Hematopoietic multipotent progenitor cell (in vitro differentiated cells): Measurements from ENCODE around the gene NDUFS8. TPM values are rescaled to one million over a fixed set of nuclear protein-coding genes. Genes with fewer than 3 reads are reported as not detected.
A peak's percentile ranks its signal among the peaks of the same experiment; 100 is the strongest.

Experiments used
- DNase-seq, 3 donors: peaks; one replicate each; pipeline ENCODE4 v3.0.0-alpha.2; 2011 to 2015; ENCODE audit warnings: low read depth in 2 of 3, low spot score in 2 of 3
- total RNA-seq: library from RNA; depleted of rRNA; stranded (reverse); fragments of >200 nt; gene quantifications from one replicate; pipeline ENCODE4 v1.2.3, GENCODE V29; 2012

The NDUFS8 gene
- total RNA-seq, 1 donor: 109 TPM

DNA sequence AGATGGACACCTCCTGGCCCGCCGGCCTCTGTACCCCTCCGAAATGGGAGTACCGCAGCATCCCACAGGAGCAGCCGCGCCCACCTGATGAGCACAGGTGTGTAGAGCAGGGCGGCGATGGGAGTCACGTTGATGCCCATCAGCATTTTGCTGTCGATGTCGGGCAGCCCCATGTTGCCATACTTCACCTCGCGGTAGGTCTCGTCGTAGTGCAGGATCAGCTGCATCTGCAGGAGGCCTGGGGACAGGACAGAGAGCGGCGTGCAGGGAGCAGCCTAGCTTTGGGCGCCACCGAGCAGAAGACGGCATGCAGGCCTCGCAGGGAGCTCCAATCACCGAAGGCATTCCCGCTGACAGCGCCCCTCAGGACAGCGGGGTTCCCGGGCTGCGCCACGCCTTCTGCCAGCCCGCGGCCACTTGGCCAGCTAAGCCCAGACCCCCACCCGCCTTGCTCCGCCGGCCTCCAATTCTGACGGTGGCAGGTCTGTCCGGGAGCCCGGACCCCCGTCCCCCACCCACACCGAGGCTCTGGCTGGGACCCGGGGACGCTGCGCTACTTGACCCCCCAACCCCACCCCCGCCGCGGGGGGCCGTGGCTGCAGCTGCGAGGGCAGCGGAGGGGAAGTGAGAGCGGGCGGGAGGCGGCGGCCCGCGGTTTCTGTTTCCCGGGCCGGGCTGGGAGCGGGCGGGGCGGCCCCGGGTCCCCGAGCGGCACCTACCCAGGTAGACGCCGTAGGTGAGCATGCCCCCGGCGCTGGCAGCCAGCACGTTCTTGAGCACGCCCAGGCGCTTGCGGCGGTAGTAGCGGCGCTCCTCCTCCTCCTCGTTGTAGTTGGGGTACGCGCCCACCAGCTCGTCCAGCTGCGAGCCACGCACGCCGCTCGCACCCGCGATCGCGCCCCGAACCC is 27.3 kb upstream of the NDUFS8 start:
- peak in 1 of 3 donors; percentile 33 for DNase-seq

DNA sequence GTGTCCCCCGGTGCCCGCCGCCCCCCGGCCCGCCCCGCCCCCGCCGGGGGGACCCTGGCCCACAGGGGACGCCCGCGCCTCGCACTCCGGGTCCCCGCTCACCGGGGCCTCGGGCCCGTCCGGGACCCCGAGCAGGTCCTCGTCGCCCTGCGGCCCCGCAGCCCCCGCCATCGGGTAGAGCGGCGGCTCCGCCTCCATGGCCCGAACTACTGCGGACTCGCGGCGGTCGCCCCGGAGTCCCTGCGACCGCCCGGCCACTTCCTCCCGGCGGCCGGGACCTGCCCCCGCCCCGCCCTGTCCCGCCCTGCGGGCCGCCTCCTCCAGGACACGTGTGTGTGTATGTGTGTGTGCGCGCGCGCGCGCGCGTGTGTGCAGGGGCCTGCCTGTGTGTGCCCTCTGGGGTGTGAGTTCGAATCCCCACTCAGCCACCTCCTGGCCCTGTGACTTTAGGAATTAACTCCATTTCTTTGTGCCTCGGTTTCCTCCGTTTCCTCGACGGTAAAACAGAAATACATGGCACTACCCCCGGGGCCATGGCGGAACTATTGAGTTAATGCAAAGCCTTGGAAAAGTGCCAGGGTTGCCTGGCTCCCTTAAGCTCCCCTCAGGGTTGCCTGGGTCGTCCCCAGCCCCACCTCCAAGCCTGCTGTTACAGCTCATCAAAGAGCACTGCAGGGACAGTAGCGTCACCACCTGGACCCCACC is 26.5 kb upstream of the NDUFS8 start, which contains the start of gene UNC93B1:
Gene UNC93B1 (minus strand): TSS at position 252 of the 705 bp plus-strand sequence. CDS start 54 bp downstream, at position 198.
- DNase-seq: peak in 2 of 3 donors; percentile 69 to 73

DNA sequence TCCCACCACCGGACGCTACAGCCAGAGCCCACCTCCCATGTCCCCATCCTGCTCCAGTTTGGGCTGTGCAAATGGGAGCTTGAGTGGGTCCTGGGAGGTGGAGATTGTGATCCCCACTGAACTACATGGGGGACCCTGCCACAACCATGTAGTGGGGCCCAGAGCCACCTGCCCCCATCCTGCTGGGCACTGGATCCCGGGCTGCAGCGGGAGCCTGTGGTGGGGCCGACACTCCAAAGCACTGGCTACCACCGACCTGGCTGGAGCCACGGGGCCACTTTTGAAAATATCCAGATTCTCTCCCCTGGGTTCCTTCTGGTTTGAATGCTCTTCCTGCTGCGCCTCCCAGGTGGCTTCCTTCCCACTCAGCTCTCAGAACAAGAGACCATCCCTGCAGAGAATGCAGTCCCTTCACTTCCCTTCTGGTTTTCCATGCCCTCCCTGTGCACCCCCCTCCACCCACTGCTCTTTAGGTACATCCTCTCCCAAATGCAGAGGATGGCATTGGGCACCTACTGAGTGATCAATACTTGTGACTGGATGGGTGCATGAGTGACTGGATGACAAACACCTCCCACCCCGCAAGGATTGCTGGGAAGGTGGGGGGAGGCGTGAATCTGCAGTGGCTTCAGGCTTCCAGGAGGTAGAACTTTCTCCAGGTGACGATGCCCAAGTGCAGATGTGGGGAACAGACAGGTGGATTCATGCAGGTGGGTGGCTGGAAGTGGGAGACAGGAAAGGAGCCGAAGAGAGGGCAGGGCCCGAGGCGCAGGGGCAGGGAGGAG is 25.7 kb upstream of the NDUFS8 start:
- DNase-seq: no peak

DNA sequence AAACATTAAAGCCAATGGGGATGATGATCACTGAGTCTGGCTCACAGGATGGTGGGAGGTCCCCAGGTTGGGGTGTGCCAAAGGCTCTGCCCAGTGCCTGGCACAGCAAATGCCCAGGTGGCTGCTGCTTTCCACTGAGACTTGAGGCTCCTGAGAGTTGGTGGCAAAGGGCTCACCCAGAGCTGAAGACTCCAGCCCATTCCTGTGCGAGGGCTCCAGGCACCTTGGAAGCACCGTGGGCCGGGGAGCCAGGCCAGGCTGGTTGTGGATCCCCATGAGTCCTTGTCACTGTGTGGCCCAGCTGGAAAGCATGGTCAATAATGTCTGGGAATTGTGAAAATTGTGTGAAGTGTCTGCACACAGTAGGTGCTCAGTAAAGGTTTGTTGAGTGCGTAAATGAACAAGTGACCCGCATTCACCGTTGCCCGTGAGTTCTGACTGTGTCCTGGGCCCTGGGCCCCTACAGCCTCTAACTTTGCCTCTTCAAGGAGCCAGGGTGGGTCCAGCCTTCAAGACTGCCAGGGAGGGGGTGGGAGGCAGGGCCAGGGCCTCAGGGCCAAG is 23.8 kb upstream of the NDUFS8 start:
- DNase-seq: no peak

DNA sequence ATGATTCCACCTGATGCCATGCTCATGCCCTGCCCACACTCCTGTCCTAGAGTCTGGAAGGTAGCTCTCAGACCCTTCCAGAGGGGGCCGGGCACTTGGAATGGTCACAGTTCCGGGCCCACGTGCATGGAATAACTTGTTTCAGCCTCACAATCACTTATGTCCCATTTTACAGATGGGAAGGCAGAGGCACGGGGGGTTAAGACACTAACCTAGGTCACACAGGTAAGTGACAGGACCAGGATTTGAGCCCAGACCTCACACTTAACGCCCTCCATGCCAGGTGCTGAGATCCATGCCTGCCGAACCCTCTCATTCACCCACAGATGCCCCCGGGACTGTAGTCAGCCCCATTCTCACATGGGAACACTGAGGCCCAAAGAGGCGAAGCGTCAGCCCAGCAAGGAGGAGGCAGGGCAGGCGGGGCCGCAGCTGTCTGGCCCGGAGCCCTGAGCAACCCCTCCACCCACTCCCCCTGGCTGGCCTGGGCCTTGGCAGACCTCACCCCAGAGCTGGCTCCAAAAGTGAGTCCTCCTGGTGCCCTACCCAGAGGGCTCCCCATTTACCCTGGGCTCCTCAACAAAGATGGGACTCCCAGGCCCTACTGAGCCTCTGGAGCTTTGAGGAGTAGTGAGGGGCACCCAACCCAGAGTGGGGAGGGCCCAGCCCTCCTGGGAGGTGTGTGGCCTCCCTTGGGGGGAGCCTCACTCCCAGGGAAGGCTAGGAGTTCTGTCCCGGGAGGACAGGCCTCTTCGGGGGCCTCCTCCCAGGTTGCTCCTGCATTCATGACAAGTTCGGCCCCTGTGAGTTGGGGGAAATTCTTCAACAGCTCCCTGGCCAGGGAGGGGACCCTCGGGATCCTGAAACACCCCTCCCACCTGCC is 22.7 kb upstream of the NDUFS8 start:
- DNase-seq: no peak

DNA sequence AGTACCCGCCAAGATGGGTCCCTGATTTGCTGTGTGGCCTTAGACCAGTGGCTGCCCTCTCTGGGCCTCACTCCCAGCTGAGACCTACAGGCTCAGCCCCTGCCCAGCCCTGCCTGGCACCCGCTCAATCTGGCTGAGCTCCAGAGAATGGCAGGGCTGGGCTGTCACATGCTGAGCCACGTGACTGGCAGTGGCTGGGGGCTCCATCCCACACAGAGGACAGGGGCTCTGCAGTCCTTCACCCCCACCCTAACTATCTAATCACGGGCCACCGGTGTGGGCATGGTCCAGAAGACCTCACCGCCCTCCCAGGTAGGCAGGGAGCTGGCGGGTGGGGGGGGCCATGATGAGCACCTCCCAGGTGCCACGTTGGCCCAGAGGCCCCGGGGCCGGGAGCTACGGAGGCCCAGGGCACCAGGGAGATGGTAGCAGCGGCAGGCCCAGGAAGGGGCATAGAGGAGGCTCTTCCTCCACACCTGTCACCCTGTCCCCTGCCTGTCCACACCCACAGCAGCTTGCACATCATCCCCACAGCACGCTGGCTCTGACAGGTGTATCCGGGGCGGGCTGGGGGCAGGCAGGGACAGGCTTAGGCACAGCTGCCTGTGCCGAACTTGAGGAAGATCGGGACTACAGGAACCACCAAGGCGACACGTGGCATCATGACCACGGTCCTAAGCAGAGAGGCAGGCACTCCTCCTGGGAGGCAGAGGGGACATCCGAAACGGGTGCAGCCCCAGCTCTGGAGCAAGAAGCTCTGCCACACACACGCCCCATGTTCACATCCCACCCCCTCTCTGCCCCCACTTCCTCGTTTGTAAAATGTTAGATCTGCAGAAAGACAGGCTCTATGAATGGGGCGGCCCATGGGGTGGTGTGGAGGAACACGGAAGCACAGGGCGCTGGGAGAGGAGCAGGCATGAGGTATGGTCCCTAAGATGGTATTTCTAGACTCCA is 21.8 kb upstream of the NDUFS8 start:
- peak in 1 of 3 donors; percentile 64 for DNase-seq

DNA sequence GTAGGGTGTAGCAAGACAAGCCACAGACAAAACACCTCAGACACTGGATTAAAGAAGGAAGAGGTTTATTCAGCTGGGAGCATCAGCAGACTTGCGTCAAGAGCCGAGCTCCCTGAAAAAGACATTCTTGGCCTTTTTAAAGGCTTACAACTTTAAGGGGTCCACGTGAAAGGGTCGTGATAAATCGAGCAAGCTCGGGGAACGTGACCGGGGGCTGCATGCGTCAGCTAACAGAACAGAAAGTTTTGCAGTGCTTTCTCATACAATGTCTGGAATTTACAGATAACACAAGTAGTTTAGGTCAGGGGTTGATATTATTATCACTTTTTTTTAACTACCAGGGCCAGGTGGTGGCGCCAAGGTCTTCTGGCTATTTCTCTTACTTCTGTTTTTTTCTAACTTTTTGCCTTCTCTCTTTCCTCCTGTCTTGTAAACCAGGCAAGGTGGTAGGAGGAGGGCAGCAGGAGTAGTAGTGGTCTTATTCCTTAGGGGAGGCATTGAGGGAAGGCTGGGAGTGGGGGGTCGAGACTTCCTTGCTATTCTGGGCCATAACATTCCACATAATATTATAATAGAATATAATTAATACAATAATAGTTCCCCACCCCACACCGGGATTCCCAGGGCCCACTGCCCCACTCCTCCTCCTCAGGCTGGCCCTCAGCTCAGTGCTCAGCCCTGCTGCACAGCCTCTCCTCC is 20.9 kb upstream of the NDUFS8 start:
- peak in 2 of 3 donors; percentile 79 to 86 for DNase-seq

DNA sequence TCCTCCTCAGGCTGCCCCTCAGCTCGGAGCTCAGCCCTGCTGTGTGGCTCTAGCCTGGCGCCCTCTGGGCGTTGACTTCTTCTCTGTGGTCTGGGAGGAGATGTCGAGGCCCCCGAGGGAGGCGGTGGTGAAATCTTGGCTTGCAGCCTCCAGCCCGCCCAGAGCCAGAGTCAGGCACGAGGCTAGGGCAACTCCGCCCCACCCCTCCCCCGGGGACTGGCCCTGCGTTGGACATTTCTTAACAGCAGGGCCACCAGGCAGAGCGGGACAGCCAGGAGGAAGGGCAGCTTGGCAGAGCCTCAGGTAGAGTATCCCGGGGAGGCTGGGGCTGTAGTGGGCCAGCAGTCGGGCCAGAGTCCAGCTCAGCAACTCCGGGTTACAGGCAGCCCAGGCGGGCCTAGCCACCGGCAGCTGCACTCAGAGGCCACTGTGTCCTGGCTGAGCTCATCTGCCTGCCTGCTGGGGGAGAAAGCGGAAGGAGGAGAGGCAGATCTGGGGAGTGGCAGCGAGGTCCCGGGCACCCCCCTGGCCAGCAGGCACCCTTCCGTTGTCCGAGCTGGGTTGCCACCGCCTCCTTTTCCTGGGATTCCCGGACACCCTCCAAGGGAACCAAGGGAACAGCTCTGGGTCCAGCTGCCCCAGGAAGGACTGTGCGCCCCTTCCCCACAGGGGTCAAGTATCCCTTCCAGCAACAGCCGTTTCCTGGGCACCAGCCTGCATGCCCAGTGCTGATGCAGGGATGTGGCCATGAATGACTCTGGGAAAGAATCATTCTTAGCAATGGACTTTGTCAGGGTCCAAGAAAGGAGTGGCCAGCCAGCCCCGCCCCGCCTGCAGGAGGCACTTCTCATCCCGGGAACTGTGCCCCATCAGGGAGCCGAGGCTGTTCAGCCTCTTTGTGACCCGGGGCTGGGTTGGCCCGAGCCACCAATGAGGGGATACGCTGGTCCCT is 20.1 kb upstream of the NDUFS8 start, which contains the start of gene ALDH3B1:
Gene ALDH3B1 (plus strand): TSS at position 238 of the 952 bp plus-strand sequence. CDS start 4,971 bp downstream, outside the sequence.
- peak in 2 of 3 donors; percentile 63 to 76 for DNase-seq

DNA sequence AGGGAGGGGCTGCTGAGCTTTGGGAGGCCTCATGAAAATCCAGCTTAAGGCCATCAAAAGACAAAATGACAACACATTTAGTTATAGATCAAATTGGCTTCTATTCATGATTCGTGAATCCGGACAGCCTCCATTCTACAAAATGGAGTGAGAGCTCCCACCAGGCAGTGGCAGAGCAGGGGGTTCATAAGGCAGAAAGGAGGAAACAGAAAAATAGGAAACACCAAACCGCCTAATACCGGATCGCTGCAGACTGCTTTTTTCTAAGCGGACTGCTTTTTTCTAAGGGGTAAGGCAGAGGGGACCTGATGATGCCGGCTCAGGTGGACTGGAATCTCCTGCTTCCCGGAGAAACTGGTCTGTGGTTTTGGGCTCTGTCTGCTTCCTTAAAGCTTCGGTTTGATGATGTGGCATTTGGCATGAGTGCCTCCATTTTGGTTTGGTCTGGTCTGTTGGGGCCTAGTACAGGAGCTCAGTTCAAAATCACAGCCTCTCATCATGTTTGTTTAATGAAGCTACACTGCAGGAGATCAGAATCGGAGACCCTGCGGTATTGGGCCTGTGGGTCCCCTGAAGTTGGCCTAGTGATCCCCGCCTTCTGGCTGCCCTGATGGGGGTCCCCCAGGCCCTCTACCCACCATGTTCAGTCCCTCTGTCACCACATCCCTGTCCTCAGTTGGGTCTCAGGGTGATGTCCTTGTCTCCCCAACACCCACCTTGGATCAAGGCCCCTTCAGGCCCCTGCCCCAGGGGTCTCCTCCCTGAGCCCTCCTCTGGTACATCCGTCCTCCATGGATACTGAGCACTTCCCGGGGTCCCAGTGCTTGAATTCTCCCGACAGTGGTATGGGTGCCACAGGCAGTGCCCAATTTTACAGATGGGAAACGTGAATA is 19.2 kb upstream of the NDUFS8 start:
- DNase-seq: peak in 1 of 3 donors; percentile 59

DNA sequence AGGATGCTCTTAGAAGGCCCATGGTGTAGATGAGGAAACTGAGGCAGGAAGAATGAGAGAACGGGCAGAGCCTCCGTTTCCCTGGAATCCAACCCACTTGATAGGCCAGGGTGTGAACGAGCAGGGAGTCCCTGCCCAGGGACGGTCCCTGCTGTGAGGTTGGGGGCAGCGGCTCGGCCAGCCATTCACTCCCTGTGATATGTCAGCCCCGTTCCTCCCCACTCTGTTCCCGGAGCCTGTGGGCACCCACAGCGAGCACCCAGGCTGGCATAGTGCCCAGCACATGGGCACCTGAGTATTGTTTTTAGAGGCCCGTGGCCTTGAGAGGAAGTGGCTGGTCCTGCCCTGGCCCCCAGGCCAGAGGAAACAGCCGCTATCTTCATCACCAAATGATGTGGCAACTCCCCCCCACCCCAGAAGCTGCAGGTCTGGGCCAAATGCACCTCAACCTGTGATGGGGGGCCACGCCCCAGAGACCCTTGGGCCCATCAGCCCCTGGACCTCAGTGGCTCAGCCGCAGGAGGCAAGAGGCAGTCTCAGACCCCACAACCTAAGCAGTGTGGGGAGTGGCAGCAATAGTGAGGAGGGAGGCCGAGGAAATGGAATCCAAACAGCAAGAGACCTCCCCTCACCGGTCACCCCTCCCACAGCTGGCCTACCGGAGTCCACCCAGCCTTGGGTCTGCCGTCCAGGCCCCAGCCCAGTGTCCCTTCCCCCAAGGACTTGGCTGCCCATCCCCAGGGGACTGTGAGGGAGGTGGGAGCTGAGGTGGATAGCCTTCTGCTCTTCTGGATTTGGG is 18.2 kb upstream of the NDUFS8 start:
- peak in 1 of 3 donors; percentile 21 for DNase-seq

DNA sequence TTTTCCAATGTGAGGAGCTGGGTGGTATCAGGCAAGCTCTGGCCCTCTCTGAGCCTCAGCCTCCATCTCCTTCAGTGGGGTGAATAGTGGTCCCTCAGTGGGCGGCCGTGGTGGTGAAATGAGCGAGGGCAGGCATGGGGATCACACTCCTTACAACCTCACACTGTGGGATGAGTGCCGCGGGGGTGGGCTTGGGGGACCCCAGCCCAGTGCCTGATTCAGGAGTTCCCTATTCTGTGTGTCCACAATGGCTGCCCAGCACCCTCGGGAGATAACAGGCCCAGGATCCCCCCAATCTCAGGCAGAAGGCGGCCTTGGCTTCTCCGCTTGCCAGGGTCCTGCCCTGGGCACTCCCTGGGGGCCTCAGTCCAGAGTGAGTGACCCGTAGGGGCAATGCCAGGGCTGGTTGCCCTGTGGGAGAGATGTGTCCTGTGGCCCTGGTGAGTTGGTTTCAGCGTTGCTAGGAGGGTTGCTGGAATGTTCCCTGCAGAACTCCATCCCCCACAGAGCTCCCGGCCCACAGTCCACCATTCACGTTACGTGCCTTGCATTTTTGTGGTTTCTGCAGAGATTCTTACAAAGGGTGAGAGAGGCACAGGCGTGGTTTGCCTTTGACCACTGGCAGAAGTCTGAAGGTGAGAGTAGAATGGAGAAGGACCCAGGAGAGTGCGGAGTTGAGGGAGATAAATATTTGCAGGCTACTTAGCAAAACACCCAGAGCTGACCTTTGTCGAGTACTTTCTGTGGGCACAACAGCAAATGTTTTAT is 17.5 kb upstream of the NDUFS8 start:
- no peak for DNase-seq

DNA sequence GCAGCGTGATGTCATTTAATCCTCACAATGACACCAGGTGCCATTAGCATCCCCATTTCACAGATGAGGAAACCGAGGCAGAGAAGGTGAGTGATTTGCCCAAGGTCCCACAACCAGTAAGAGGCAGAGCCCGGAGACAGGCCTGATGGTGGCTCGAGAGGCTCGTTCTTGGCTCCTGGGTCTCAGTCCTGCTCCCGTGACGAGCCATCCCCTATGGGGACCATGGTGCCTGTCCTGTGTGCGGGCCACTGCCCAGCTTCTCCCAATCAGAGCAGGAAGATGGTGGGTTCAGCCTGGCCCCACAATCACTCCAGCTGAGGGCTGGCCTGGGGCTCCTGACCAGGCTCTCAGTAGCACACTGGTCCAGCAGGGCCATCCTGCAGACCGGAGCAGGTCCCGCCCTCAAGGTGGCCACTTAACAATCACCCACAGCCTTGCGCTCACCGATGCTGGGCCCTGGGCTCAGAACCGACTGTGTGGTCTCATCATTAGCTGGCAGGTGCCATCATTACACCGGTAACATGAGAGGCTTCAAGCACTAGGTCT is 16.8 kb upstream of the NDUFS8 start:
- DNase-seq: no peak

DNA sequence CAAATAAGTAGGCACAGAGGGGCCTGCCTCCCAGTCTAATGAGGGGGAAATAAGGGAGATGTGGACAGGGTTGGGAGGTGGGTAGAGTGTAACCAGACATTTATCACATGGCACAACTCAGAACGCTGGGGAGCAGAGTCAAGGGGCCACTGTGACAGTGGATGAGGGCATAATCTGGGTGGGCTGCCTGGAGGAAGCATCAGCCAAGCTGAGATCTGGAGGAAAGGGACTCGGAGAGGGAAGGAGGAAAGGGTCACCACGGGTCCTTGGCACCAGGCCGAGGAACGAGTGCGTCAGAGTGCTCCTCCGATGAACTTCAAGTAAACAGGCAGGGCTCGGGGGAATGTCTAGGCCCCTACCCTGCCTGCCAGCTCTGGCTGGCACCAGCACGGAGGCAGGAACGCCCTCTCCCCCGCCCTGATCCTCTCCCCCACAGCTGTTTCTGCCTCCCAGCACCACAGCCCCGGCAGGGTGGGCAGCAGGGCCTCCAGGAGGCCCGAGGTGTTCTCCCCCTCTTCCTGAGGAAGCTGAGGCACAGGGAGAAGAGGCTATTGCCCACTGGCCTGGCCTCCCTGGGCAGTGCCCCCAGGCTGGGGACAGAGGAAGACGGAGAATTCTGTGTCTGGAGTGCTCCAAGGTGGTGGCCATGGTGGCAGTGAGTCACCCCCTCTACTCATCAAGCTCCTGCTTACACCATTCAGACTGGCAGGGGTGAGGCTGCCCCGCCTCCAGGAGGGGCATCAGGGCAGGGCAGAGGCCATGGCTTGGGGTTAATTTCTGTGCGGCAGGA is 16.1 kb upstream of the NDUFS8 start:
- DNase-seq: peak in 2 of 3 donors; percentile 68 to 74
